ENCODE results near the gene CZIB. TPM values are rescaled to one million over a fixed set of nuclear protein-coding genes. Genes with fewer than 3 reads are reported as not detected.
A peak's percentile ranks its signal among the peaks of the same experiment; 100 is the strongest.
"Not testable (repeated sequence)": the region's sequence is repeated elsewhere in the genome, so short reads cannot be mapped to it uniquely, and the experiment has no call there.

CZIB gene
- polyA plus RNA-seq, 1 donor, result 93.5 TPM

DNA sequence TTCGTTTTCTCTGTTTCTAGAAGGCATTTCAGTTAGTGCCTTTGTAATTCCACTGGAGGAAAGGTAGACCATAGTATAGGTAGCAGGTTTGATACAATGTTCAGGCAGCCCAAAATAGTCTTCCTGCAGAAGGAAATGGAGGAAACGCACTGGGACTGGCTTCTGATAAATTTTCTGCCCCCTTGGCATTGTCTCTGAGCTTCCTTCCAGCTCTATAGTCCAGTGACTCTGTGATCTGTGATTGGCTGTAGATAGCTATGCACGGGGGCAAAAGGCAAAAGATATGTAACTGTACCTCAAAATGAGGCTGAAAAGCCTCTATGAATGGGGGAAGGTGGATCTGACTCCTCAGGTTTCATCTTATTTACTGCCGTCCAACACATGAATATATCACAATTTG, 23.7 kb upstream of the CZIB start:
- DNase-seq, result no peak

DNA sequence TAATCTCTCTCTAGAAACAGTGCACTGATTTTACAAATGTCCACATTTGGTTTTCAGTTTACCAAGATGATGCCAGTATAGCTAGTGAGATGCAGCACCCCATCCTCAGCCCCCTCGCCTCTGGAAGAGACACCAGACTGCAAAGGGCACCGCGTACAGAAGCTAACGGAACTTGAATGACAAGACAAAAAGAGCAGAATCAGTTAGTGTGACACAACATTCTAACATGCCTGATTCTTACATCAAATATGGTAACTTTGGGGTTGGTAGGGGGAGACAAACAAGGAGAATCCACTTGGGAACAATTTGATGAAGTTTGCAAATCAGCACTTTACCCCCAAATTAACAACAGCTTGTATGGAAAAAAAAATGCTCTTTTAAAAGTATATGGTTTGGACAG, 21.9 kb upstream of the CZIB start:
- DNase-seq, result no peak

DNA sequence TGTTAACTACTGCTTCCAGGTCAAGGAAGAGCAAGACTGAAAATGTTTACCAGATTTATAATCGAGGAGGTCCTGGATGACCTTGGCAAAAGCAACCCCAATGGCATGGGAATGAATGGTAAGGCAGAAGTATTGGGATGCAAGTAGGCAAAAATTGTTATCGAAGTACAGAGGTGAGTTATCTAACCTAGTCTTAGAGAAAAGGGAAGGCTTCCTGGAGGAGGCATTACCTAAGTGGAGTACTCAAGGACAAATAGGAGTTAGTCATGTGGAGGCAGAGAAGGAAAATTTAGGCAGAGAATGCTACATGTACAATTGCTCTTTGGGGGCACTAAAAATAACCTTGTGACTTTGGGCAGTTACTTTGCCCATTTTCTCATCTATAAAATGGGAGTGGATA, 21.4 kb upstream of the CZIB start:
- DNase-seq, result no peak

DNA sequence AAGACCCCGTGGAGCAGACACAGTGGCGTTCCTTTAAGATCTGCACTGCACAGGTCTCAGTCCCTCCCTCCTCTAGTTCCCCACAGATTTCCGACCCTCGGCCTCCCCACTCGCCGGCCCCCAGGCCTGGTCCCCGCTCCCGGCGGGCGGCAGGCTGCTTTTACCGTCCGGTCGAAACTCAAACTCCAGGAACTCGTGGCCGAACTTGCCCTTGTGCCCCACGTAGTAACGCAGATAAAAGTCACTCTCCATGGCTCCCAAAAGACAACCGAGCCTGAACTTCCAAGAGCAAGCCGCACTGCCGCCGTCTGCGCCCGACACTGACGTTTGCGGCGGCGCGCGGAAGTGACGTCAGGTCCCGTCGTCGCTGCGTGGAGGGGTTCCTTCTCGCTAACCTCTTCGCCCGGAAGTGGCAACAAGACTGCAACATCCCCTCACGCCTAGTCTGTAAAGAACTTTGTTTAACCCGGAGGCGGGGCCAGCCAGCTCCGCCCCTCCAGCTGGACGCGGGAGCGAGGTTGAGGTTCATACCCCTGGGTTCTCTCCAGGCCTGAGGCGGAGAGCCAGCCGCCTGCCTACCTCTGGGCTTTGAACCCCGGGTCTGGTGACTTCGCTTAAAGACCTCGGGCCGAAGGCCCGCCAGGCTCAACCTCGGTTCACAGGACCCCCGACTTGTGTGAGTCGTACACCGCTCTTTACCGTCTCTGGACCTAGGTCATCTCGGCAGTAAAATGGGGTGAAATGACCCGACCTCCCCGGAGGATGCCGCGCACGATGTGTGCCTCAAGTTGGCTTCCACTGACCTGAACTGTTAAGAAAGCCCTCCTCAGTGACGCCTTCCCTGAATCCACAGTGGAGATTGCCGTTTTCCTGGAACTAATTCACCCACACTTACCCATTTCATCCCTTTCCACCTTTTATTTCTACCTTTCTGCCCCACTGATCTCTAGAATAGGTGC, 18.0 kb upstream of the CZIB start, which contains the start of gene MAGOH:
Gene MAGOH, minus strand, starts transcription at position 322 of the 959 bp plus-strand sequence. Its CDS starts 70 bp downstream, at position 252.
- peak; percentile 94 for DNase-seq

DNA sequence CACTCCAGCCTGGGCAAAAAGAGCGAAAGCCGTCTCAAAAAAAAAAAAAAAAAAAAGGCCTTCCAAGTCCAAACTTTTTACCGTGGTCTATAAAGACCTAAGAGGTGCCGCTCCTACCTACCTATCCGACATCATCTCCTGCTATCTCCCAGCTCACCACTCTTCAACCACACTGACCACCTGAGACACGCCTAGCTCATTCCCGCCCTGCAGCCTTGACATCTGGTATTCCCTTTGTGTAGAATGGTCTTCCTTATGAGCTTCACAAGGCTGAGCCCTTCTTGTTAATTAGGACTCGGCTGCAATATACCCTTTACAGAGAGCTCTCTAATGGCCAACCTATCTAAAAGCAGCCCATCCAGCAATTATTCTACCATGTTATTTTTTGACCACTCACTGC, 17.2 kb upstream of the CZIB start:
- no peak for DNase-seq

DNA sequence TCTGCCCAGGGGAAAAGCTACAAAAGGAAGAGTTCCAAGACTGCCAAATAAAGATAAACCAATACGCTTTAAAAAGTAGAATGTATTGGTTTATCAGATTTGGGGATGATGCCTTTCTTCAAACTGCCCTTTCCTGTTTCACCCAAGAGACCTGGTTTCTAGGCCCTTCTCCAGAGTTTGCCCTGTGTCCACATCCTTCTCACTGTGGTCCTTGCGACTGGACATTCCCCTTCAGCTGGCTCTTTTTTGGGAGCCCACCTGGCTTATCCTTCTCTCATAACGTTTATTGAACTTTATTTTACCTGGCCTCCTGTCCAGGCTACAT, 490 bp upstream of the CZIB start:
- DNase-seq, result no peak

DNA sequence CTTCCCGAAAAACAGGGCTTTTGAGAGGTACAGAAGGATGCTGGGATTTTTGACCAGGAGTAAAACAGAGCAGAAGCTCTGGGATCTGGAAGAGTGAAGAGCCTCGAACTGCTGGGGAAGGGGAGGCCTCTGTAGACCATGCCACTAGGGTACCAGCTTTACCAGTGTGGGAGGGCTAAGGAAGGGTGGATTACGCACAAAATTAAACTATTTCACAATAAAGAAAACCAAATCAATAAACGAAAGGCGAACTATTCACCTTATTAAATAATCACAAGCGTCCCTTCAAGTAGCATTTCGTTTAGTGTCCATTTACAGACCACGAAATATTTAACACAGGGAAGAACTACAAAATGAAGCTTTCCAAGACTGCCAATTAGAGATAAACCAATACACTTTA, 723 bp downstream of the CZIB start:
- DNase-seq, result peak; percentile 2

GRCh38 chr1:53218201-53218600, 2.2 kb downstream of the CZIB start:
- DNase-seq, result no peak

DNA sequence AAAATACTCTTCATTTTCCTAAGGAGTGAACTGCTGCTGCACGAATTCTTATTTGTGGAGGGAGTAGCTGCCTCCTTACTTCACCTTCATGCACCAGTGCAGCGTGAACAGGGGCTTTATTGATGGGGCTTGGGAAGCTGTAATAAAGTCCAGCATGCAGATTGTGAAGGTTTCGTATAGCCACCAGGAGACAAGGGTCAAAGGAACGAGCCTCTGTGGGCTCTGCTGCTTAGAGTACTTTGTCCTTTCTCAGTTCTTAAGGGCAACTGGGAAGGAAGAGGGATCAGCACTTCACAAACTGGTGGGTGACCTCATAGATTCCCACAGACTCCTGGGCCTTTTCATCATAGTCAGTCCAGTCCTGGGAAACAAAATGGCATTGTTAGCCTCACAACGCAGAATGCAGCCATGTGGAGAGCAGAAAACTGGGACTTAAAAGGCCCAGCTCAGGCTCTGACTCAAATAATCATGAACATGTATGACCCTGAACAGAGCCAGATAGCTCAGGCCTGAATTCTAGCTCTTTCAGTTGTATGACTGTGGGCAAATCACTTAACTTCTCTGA, 6.0 kb downstream of the CZIB start:
- DNase-seq, result peak; percentile 7

GRCh38 chr1:53210954-53211353, 9.5 kb downstream of the CZIB start:
- DNase-seq, result no peak

DNA sequence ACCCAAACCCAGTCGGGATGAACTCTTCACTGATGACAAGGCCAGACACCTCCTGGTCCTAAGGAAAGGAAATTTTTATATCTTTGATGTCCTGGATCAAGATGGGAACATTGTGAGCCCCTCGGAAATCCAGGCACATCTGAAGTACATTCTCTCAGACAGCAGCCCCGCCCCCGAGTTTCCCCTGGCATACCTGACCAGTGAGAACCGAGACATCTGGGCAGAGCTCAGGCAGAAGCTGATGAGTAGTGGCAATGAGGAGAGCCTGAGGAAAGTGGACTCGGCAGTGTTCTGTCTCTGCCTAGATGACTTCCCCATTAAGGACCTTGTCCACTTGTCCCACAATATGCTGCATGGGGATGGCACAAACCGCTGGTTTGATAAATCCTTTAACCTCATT, 10.1 kb downstream of the CZIB start:
- no peak for DNase-seq

- DNase-seq, result no peak
Measured at GRCh38 chr1:53207726-53208125, 12.7 kb downstream of the CZIB start.

- DNase-seq, result no peak
Measured at GRCh38 chr1:53206735-53207379, 13.6 kb downstream of the CZIB start.

DNA sequence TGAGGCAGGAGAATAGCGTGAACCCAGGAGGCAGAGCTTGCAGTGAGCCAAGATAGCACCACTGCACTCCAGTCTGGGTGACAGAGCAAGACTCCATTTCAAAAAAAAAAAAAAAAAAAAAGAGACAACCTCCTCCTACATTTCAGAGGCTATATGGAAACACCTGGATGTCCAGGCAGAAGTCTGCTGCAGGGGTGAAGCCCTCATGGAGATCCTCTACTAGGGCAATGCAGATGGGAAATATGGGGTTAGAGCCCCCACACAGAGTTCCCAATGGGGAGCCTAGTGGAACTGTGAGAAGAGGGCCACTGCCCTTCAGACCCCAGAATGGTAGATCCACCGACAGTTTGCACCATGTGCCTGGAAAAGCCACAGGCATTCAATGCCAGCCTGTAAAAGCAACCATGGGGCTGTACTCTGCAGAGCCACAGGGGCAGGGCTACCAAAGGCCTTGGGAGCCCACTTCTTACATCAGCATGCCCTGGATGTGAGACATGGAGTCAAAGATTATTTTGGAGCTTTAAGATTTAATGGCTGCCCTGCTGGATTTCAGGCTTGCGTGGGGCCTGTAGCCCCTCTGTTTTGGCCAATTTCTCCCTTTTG, 14.2 kb downstream of the CZIB start:
- not testable (repeated sequence) for DNase-seq

GRCh38 chr1:53205496-53205895, 14.9 kb downstream of the CZIB start:
- DNase-seq, result not testable (repeated sequence)

DNA sequence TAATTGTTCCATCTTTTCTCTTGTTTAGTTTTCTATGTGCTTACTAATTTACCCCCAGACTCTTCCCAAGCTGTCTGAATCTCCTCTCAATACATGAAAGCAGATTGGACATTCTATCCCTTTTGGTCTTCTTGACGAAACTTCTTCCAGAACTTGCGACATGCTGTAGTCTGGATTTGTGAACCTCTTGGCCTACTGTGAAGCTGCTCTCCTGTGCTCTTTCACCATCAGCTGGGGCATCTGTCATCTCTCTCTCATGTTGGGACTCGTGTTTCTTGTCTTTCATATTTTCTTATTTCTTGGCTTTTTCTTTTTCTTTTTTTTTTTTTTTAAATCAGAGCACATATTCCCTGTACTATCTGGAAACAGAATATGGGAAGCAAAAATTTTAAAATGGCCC, 17.0 kb downstream of the CZIB start:
- no peak for DNase-seq

DNA sequence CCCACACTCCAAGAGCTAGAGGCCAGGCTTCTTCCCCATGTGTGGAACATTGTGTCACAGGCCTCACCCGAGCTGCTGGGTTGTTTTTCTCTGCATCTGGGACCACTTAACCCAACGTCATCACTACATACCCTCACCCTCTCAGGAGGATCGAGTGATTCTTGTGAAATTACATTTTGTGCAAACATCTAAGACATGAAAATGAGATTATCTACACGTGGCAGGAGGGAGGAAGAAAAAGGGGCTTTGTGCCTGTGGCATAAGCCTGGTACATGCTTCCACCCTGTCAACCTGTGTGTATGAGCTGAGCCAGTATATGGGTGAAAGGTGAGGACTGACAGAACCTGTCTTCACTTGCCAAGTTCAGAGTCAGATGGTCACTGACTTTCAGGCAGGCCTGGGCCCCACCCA, 22.2 kb downstream of the CZIB start:
- no peak for DNase-seq

- DNase-seq, result no peak
Measured at GRCh38 chr1:53197291-53198200, 22.9 kb downstream of the CZIB start.

DNA sequence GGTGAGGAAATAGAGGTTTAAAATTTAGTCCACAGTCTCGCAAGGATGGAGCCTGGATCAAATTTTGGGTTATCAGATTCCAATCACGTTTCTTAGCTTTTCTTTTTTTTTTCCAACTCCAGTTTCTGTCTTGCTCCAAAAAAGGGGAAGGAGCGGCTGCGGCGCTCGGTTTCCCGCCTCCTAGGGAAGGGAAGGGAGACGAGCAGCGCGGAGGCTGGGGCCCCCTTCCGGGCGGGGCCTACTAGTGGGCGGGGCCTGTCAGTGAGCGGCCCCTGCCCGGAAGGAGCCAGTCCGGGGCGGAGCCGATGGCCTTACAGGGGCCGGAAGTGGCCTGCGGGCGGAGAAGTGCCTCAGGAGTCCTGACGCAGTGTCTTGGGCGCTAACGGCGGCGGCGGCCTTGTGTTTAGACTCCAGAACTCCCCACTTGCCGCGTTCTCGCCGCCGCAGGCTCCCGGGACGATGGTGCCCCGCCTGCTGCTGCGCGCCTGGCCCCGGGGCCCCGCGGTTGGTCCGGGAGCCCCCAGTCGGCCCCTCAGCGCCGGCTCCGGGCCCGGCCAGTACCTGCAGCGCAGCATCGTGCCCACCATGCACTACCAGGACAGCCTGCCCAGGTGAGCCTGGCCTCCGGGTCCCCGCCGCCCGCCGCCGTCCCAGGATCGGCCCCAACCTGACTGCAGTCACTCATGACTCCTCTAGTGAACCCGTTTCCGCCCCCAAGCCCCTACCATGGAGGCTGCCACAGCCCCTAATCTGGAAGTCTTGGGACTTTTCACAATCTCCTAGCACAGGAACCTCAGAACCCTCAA, 23.7 kb downstream of the CZIB start, which contains the start of gene CPT2:
Gene CPT2, plus strand, starts transcription at position 340 of the 806 bp plus-strand sequence. Its CDS starts 120 bp downstream, at position 460.
- DNase-seq, result peak; percentile 93

GRCh38 chr1:53196017-53196484, 24.4 kb downstream of the CZIB start:
- no peak for DNase-seq
